GM19397 (cell line): ENCODE data around the gene TOR2A.
"Not testable (repeated sequence)": the region's sequence is repeated elsewhere in the genome, so short reads cannot be mapped to it uniquely, and the experiment has no call there.

Experiments used
- ATAC-seq: cut with Tn5 transposase; IDR thresholded peaks from one replicate; pipeline ENCODE4 v1.9.1; 2021; ENCODE audit warnings: mild to moderate bottlenecking, moderate library complexity; ENCODE audit not compliant: unreplicated experiment

The TOR2A gene

DNA sequence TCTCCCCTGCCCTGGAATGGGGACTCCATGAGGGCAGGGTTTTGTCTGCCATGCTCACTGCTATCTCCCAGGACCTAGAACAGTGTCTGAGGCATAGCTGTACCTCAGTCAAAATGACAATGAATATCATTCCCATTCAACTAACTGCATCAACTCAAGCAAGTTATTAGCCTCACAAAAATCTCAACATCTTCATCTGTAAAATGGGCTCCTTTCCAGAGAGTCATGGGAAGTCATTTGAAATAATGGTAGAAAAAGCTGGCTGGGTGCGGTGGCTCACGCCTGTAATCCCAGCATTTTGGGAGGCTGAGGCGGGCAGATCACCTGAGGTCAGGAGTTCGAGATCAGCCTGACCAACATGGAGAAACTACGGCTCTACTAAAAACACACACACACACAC is 34.0 kb upstream of the TOR2A start:
- ATAC-seq: no peak

DNA sequence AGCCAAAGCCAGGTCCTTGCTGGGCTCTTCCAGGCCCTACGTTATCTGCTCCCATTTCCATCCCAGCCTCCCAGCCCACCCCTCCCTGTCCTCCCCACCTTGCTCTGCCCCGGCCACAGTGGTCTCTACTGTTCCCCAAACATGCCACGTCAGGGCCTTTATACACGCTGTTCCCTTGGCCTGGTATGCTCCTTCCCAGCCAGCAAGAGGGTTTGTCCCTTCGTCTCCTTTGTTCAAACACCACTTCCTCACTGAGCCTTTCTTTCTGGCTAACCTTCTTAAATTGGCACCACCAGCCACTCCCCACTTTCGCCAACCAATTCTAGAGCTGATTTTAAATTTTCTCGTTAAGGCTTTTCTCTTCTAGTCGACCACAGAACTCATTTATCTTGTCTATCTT is 33.6 kb upstream of the TOR2A start:
- no peak for ATAC-seq

GRCh38 chr9:127767909-127768331 is 32.8 kb upstream of the TOR2A start:
- ATAC-seq: no peak

- no peak for ATAC-seq
Measured at GRCh38 chr9:127767410-127767809, 32.3 kb upstream of the TOR2A start.

DNA sequence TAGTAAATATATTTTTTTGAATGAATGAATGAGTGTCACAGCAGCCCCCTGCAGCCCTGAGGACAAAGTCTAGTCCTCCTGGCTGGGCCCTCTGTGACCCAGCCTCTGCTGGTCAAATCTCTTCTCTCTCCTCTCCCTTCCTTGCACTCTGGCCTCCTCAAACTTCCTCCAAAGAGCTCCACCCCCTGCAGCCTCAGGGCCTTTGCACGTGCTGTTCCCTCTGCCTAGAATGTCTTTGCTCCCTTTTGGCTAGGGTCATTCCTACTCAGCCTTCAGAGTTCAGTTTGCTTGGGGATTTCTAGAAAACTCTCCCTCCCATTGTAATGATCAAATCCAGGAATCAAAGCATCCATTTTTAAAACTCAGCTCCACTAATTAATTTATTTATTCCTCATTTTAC is 30.3 kb upstream of the TOR2A start:
- no peak for ATAC-seq

- ATAC-seq: no peak
Measured at GRCh38 chr9:127763918-127764384, 28.9 kb upstream of the TOR2A start.

- no peak for ATAC-seq
Measured at GRCh38 chr9:127762111-127762676, 27.1 kb upstream of the TOR2A start.

- ATAC-seq: no peak
Measured at GRCh38 chr9:127761491-127761956, 26.4 kb upstream of the TOR2A start.

DNA sequence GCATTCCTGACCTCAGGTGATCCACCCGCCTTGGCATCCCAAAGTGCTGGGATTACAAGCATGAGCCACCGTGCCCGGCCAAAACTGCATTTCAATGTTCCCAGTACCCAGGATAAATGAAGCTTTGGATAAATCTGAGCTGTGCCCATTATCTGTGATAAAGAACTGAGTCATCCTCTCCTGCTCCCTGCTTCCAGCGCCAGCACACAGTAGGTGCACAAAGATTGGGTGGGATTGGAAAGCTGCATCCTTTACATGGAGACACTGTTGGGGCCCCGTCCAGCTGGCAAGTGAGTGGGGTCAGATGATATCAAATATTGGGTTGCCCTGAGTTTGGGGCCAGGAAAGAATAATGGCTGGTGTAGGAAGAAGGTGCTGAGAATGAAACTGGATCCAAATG is 26.0 kb upstream of the TOR2A start:
- no peak for ATAC-seq

DNA sequence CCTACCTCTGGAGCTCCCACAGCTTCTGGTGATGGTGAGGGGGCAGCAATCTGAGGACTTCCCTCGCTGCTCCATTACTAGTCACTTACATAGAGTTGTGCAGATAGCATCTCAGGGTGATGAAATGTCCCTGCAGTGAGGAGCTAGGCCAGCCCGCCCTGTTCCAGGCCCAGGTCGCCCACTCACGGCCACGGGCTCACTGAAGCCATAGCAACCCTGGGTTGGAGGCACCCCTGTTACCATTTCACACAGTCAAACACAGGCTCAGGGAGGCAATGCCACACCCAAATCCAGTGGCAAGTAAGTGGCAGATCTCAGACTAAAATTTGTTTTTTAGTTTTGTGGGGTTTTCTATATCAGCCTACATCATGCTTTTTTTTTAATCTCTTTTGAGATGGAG is 23.7 kb upstream of the TOR2A start:
- no peak for ATAC-seq

- ATAC-seq: not testable (repeated sequence)
Measured at GRCh38 chr9:127756776-127757175, 21.7 kb upstream of the TOR2A start.

- no peak for ATAC-seq
Measured at GRCh38 chr9:127756233-127756632, 21.1 kb upstream of the TOR2A start.

- no peak for ATAC-seq
Measured at GRCh38 chr9:127755061-127756060, 20.3 kb upstream of the TOR2A start.

- no peak for ATAC-seq
Measured at GRCh38 chr9:127754099-127755060, 19.3 kb upstream of the TOR2A start.

GRCh38 chr9:127753622-127754021 is 18.5 kb upstream of the TOR2A start:
- no peak for ATAC-seq

DNA sequence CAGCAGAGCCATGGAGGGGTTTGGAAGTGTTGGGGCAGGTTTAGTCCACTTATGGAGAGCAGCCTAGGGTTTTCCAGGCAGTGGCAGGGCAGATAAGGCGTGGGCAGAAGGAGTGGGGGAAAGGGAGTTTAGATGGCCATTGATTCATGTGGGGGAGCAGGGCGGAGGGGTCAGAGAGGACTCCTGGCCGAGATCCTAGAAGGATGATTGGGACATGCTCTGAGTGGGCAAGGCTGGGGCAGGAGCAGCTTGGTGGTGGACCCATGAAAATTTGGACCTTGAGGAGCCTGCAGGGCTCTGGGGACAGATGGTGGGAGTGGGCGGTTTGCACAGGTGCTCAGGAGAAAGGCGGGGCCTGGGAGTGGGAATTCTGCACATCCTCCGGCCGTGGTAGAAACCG is 18.1 kb upstream of the TOR2A start:
- no peak for ATAC-seq

GRCh38 chr9:127751269-127752054 is 16.4 kb upstream of the TOR2A start:
- no peak for ATAC-seq

DNA sequence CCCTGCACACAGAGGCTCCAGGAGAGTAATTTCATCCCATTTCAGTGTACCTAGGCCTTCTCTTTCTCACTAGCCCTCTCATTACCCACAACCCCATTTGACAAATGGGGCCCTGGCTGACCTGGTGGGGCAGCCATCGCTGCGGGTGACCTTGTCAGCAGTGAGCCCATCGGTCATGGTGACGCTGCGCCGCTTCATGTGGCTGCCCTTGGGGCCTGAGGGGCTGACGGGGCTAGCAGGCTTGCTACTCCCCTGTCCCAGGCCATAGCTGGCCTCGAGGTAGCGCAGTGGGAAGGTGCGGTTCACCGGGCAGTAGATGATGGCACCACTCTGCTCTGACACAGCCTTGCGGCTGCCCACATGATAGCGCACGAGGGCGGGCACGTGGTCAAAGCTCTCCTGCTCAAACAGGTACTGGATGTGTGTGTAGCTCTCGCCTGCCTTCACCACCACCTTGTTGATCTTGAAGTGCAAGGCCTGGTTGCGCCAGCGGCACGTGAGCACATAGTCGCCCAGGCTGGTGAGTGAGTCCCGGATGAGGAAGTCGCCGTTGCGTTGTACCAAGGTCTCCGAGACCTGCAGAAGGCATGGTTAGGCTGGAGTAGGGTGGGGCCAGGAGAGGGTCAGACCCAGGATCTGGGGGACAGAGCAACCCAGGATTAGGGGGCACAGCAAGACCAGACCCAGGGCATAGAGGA is 14.1 kb upstream of the TOR2A start:
- no peak for ATAC-seq

DNA sequence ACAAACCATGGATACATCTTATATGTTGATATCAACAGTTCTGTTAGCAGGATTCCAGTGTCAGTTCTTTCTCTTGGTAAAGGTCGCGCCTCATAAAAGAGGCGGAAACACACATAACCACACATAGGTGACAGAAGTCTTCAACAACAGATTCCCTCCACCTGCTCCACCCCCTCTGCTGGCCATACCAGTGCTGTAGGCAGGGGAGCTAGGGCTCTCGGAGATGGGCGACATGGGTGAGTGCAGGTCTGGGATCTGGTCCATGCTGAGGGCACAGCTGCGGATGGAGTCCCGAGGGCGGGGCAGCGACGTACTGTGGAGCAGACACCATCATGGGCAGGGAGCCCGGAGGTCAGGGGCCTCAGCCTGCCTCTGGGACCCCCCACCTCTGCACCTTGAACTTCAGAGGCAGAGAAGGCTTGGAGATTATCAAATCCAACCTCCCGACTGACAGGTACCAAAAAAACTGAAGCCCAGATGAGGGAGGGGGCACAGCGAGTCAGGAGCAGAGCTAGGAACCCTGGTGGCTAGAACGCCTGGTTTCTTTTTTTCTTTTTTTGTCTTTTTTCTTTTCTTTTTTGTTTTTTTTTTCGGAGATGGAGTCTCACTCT is 12.0 kb upstream of the TOR2A start:
- no peak for ATAC-seq
